ENCODE measurements around the gene CTSC.

- TF ChIP-seq, protein P1, sequence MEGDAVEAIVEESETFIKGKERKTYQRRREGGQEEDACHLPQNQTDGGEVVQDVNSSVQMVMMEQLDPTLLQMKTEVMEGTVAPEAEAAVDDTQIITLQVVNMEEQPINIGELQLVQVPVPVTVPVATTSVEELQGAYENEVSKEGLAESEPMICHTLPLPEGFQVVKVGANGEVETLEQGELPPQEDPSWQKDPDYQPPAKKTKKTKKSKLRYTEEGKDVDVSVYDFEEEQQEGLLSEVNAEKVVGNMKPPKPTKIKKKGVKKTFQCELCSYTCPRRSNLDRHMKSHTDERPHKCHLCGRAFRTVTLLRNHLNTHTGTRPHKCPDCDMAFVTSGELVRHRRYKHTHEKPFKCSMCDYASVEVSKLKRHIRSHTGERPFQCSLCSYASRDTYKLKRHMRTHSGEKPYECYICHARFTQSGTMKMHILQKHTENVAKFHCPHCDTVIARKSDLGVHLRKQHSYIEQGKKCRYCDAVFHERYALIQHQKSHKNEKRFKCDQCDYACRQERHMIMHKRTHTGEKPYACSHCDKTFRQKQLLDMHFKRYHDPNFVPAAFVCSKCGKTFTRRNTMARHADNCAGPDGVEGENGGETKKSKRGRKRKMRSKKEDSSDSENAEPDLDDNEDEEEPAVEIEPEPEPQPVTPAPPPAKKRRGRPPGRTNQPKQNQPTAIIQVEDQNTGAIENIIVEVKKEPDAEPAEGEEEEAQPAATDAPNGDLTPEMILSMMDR (IDR thresholded peaks at IDR 0.05), result no peak
- TF ChIP-seq POLR2AphosphoS5 (IDR thresholded peaks at IDR 0.05), result no peak
- no peak for TF ChIP-seq POLR2A (IDR thresholded peaks at IDR 0.05)
These were observed 6.6 kb downstream of the CTSC start for GRCh38 chr11:88330826-88331428.

Data from gastroesophageal sphincter (tissue), 3 donors.